HG03139 (cell line): ENCODE data around the gene APBB2.

Source experiments
- ATAC-seq: cut with Tn5 transposase; IDR thresholded peaks from one replicate; pipeline ENCODE4 v1.9.1; 2021; ENCODE audit not compliant: unreplicated experiment

The APBB2 gene

DNA sequence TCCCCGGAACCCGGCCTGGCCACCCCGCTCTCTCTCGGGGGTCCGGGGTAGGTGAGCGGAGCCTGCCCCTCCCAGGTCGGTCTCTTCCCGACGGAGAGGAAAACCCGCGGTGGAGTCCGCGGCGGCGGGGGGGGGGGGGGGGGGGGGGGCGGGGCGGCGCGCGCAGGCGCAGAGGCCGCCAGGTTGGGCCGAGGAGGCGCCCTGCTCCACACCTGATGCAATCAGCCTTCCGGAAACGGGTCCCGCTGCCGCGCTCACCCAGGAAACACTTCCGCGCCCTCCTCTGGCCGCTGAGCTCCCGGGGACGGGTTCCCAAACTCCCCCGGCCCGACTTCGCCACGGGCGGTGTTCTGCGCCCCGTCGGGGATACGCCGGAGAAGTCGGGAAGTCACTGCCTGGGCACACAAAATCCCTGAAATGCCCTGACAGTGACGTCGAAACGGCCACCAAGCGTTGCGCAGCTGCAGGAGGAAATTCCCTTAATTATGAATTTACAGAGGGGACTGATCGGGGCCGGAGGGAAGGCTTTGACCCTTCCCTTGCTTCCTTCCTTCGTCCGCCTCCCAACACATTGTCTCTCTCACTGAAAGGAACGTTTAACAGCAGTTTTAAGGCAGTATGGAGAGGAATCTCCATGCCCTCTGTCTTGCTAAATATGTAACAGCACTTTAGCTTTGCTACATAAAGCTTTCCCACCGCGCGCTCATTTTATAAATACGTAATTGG lies 2.1 kb upstream of the APBB2 start:
- ATAC-seq = peak; percentile 55

- ATAC-seq = no peak
Measured at GRCh38 chr4:41215969-41216293, 1.6 kb upstream of the APBB2 start.

DNA sequence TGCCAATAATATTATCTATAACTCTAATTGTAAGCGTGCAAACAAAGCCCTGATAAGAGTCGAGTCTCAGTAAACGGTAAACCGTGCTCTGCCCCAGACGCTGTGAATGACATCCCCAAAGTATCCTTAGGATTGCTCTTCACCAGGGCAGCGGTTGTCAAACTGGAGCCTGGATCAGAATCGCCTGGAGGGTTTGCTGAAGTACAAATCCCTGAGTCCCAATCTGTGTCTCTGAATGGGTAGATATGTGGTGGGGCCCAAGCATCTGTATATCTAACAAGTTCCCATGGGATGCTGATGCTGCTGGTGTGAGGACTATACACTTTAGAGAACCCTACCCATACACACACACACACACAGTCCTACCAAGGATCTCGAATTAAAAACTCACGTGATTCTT lies 813 bp upstream of the APBB2 start:
- no peak for ATAC-seq

GRCh38 chr4:41214825-41215146 lies 444 bp upstream of the APBB2 start:
- no peak for ATAC-seq

DNA sequence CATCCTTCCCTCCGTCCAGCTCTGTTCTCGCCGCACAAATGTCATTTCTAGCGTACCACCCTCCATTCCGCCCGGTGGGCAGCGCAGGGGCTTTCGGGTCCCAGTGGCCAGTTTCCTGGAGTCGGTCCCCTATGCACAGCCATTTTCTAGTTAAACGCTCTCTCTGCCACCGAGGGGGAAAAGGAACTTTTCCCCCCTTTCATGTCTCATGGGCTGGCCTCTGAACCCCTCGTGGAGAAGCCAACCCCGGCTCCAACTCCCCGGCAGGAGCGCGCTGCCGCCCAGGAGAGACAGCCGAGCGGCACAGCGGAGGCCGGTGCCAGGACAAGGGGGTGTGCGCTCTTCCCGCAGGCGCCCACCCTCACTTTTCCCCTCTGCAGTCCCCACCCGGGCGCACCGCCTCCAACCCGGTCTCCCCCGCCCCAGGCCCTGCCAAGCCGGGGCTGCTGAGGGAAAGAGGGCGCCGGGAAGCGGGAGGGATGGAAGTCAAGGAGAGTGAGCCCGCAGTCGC lies 662 bp downstream of the APBB2 start:
- peak; percentile 1 for ATAC-seq

- ATAC-seq = no peak
Measured at GRCh38 chr4:41212616-41213203, 1.6 kb downstream of the APBB2 start.

DNA sequence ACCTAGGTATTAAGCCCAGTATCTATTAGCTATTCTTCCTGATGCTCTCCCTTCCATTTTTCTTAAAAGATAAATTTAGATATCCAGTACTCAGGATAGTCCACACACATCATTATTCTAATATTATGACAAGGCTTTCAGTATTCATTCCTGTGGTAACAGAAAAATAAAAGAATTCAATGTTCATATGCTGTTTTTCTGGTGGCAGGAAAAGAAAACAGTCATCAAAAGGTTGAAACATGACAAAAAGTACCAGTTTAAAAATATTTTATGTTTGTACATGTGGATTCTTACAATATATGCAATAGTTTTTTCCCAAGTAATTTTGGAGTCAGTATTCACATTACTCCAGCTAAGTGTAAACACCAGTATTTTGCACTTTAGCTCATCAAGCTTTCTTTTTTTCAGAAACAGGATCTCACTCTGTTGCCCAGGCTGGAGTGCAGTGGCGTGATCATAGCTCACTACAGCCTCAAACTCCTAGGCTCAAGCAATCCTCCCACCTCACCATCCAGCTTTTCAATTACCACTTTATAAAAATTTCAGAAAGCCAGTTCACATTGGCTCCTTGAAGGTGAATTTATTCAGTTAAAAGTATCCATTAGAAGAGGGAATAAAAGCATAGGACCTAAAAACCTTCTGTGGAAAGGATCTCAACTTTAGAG lies 2.3 kb downstream of the APBB2 start:
- ATAC-seq = no peak

- ATAC-seq = no peak
Measured at GRCh38 chr4:41209901-41210300, 4.4 kb downstream of the APBB2 start.

GRCh38 chr4:41209187-41209586 lies 5.2 kb downstream of the APBB2 start:
- ATAC-seq = no peak

- no peak for ATAC-seq
Measured at GRCh38 chr4:41207291-41207831, 7.0 kb downstream of the APBB2 start.

- ATAC-seq = no peak
Measured at GRCh38 chr4:41205854-41206460, 8.4 kb downstream of the APBB2 start.

- no peak for ATAC-seq
Measured at GRCh38 chr4:41205130-41205529, 9.2 kb downstream of the APBB2 start.

GRCh38 chr4:41204400-41204978 lies 9.9 kb downstream of the APBB2 start:
- no peak for ATAC-seq

DNA sequence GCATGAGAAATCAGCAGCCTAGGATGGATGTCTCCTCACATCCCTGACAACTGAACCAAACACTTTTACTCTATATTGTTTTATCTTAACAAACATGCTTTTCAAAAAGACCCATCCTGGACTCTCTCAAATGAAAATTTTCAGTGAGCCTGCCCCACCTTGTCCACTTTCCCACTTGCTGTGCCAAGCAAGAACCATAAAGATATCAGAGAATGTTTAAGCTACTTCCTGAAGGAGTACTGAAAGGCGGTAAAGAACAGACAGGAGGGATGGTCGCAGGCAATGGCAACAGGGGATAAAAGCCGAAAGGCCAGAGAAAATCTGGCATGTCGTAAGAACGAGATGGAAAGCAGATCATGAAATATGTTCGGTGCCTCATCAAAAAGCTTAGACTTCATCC lies 10.5 kb downstream of the APBB2 start:
- no peak for ATAC-seq

GRCh38 chr4:41202820-41203568 lies 11.3 kb downstream of the APBB2 start:
- ATAC-seq = no peak

GRCh38 chr4:41202356-41202755 lies 12.0 kb downstream of the APBB2 start:
- no peak for ATAC-seq

DNA sequence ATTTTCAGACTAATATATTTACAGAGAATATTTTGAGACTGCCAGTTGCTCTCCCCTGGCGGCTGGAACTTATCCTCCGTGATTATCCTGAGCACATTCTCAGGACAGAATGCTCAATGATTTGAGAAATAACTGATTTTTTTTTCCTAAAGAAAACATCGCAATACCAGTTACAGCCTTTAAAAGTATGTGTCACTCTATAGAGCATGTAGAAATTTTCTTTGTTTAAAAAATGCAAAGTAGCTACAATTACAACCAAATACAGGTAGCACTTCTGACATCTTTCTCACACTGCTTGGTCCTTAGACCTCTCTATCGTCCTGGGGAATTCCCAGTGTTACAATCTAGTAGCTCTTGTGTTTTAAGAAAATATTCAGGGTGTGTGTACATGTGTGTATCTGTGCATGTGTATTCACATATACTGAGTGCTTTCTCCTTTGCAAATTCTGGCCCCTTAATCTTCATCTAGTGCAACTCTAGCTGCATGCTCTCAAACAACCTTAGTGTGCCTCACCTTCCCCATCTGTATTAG lies 13.8 kb downstream of the APBB2 start:
- ATAC-seq = no peak

GRCh38 chr4:41199788-41200187 lies 14.6 kb downstream of the APBB2 start:
- ATAC-seq = no peak

- ATAC-seq = no peak
Measured at GRCh38 chr4:41197996-41198395, 16.3 kb downstream of the APBB2 start.

GRCh38 chr4:41197495-41197894 lies 16.8 kb downstream of the APBB2 start:
- no peak for ATAC-seq
